K562 (cell line): ENCODE measurements around the gene TPBGL. TPM values are rescaled to one million over a fixed set of nuclear protein-coding genes. Genes with fewer than 3 reads are reported as not detected.

ENCODE experiments used
- CC2D1A ChIP-seq: fragments of 450-650 bp; IDR thresholded peaks from 2 replicates; pipeline ENCODE4 v1.6.1; 2017; ENCODE audit warnings: mild to moderate bottlenecking
- CCNT2 ChIP-seq: IDR thresholded peaks from 2 replicates; pipeline ENCODE4 v1.6.1; 2011; ENCODE audit warnings: borderline replicate concordance, low read depth, mild to moderate bottlenecking, moderate library complexity, mixed read lengths, low read length; ENCODE audit not compliant: insufficient read length; ENCODE audit errors: extremely low read depth
- ILF3 ChIP-seq: fragments of 450-650 bp; IDR thresholded peaks from 2 replicates; pipeline ENCODE4 v1.6.1; 2018; ENCODE audit warnings: antibody characterized with exemption, mild to moderate bottlenecking, moderate library complexity, borderline replicate concordance
- JUND ChIP-seq, 2 experiments: IDR thresholded peaks; 2 replicates in 1 of 2; 3 replicates in 1 of 2; pipeline ENCODE4 v1.6.1; 2011; ENCODE audit warnings: borderline replicate concordance in 2 of 2, low read depth in 2 of 2, low read length in 2 of 2, improper control_type of control experiment in 1 of 2, missing biosample characterization in 1 of 2, missing genetic modification characterization in 1 of 2, missing genetic modification reagents in 1 of 2
- MYBL2 ChIP-seq, 2 experiments: fragments of 450-650 bp in 1 of 2; sonication (generic) in 1 of 2; formaldehyde crosslinking in 1 of 2; IDR thresholded peaks; 2 replicates each; pipeline versions ENCODE4 v1.6.1 to v1.8.1; 2017 to 2022; ENCODE audit warnings: borderline replicate concordance in 1 of 2, inconsistent platforms in 1 of 2, low read depth in 1 of 2, mild to moderate bottlenecking in 1 of 2, missing genetic modification reagents in 1 of 2, moderate library complexity in 1 of 2
- RAD21 ChIP-seq, 2 experiments: fragments of 250-450 bp in 1 of 2; fragments of 450-650 bp in 1 of 2; sonication (Bioruptor Pico) in 1 of 2; formaldehyde crosslinking in 1 of 2; IDR thresholded peaks in 1 of 2; conservative IDR thresholded peaks in 1 of 2; 2 replicates each; pipeline versions ENCODE4 v1.4.0 to v1.8.0; 2020 to 2022; ENCODE audit warnings: mild to moderate bottlenecking in 2 of 2, moderate library complexity in 1 of 2
- RCOR1 ChIP-seq, 2 experiments: IDR thresholded peaks; 2 replicates each; pipeline ENCODE4 v1.6.1; 2012; ENCODE audit warnings: low read depth in 2 of 2, low read length in 2 of 2, borderline replicate concordance in 1 of 2, improper control_type of control experiment in 1 of 2
- RFX1 ChIP-seq: fragments of 450-650 bp; IDR thresholded peaks from 2 replicates; pipeline ENCODE4 v1.6.1; 2016; ENCODE audit warnings: mild to moderate bottlenecking, moderate library complexity
- TBP ChIP-seq: optimal IDR thresholded peaks from 2 replicates; pipeline ENCODE3; 2011; ENCODE audit warnings: low read depth, low read length, improper control_type of control experiment
- ZBTB5 ChIP-seq: fragments of 450-650 bp; IDR thresholded peaks from 2 replicates; pipeline ENCODE4 v1.6.1; 2017; ENCODE audit warnings: antibody characterized with exemption
- polyA plus RNA-seq, 8 experiments: library from polyadenylated mRNA; depleted of rRNA in 4 of 8; stranded (reverse) in 5 of 8; unstranded in 3 of 8; fragments of >200 nt; fragmentation: Nextera tagmentation in 2 of 8; fragmentation: Illumina TruSeq in 1 of 8; extraction: Ambion mirVana in 2 of 8; extraction: Trizol in 1 of 8; gene quantifications; 2 replicates each; pipeline versions ENCODE4 v1.2.1 to v1.2.3, GENCODE V29; 2011 to 2014; ENCODE audit warnings: inconsistent platforms in 1 of 8, missing spikeins in 1 of 8
- total RNA-seq, 7 experiments: library from RNA; depleted of rRNA in 6 of 7; stranded (reverse); fragments of >200 nt in 6 of 7; fragmentation: Illumina TruSeq in 2 of 7; extraction: Trizol in 2 of 7; gene quantifications; 2 replicates each; pipeline versions ENCODE4 v1.2.1 to v1.2.3, GENCODE V29; 2011 to 2021; ENCODE audit warnings: low replicate concordance in 1 of 7
- TF ChIP-seq, protein P1 (sequence below), 2 experiments: fragments of 450-650 bp; formaldehyde crosslinking in 1 of 2; IDR thresholded peaks; 2 replicates each; pipeline versions ENCODE4 v1.4.0 to v1.6.1; 2014 to 2020; ENCODE audit warnings: mild to moderate bottlenecking in 2 of 2, borderline replicate concordance in 1 of 2, low read depth in 1 of 2
- TF ChIP-seq, protein P2 (sequence below), 3 experiments: IDR thresholded peaks in 2 of 3; conservative IDR thresholded peaks in 1 of 3; 2 replicates each; pipeline ENCODE4 v1.5.1; 2011 to 2012; ENCODE audit warnings: low read length in 3 of 3, mild to moderate bottlenecking in 3 of 3, control low read depth in 2 of 3, improper control_type of control experiment in 1 of 3, inconsistent platforms in 1 of 3, low read depth in 1 of 3, mixed read lengths in 1 of 3, moderate library complexity in 1 of 3; ENCODE audit not compliant: insufficient read depth in 2 of 3

TPBGL gene
- total and polyA plus RNA-seq, 9 of the 15 experiments (the other 6 are each of a cell fraction or from before 2014, with no cell fraction given), result 0.04 to 0.11 (median 0.06) TPM; not detected in 6

GRCh38 chr11:75280227-75280701, 39.7 kb downstream of the TPBGL start (continued):
- TF ChIP-seq JUND (IDR thresholded peaks at IDR 0.05; ENCODE audit: borderline replicate concordance, low read depth, low read length) (peak; percentile 27; the same call in 1 of the 2 replicates), JUND (tag; IDR thresholded peaks at IDR 0.05; ENCODE audit: borderline replicate concordance, low read depth, low read length) (no peak), TBP (no peak), RFX1 (no peak), RAD21 (CRISPR knock-in tag; conservative IDR thresholded peaks at IDR 0.05 in 1 of 2, IDR thresholded peaks at IDR 0.05 in 1 of 2) (peak; percentile 83 to 95), MYBL2 (IDR thresholded peaks at IDR 0.05; ENCODE audit: low read depth) (no peak), MYBL2 (CRISPR knock-in tag; IDR thresholded peaks at IDR 0.05; ENCODE audit: borderline replicate concordance) (no peak), RCOR1 (IDR thresholded peaks at IDR 0.05; ENCODE audit: borderline replicate concordance in 1 of 2, low read depth in 2 of 2, low read length in 2 of 2) (0 out of 4 replicates have a peak, but pooled peaks of 1 of the 2 experiments have one; percentile 27), ILF3 (no peak), CCNT2 (no peak), ZBTB5 (no peak), CC2D1A (peak; percentile 75; the same call in 1 of the 2 replicates)
- TF ChIP-seq, protein P1, sequence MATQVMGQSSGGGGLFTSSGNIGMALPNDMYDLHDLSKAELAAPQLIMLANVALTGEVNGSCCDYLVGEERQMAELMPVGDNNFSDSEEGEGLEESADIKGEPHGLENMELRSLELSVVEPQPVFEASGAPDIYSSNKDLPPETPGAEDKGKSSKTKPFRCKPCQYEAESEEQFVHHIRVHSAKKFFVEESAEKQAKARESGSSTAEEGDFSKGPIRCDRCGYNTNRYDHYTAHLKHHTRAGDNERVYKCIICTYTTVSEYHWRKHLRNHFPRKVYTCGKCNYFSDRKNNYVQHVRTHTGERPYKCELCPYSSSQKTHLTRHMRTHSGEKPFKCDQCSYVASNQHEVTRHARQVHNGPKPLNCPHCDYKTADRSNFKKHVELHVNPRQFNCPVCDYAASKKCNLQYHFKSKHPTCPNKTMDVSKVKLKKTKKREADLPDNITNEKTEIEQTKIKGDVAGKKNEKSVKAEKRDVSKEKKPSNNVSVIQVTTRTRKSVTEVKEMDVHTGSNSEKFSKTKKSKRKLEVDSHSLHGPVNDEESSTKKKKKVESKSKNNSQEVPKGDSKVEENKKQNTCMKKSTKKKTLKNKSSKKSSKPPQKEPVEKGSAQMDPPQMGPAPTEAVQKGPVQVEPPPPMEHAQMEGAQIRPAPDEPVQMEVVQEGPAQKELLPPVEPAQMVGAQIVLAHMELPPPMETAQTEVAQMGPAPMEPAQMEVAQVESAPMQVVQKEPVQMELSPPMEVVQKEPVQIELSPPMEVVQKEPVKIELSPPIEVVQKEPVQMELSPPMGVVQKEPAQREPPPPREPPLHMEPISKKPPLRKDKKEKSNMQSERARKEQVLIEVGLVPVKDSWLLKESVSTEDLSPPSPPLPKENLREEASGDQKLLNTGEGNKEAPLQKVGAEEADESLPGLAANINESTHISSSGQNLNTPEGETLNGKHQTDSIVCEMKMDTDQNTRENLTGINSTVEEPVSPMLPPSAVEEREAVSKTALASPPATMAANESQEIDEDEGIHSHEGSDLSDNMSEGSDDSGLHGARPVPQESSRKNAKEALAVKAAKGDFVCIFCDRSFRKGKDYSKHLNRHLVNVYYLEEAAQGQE (IDR thresholded peaks at IDR 0.05; ENCODE audit: borderline replicate concordance), result peak; percentile 89
- TF ChIP-seq, protein P1 (CRISPR knock-in tag; IDR thresholded peaks at IDR 0.05; ENCODE audit: low read depth), result no peak
- TF ChIP-seq, protein P2, sequence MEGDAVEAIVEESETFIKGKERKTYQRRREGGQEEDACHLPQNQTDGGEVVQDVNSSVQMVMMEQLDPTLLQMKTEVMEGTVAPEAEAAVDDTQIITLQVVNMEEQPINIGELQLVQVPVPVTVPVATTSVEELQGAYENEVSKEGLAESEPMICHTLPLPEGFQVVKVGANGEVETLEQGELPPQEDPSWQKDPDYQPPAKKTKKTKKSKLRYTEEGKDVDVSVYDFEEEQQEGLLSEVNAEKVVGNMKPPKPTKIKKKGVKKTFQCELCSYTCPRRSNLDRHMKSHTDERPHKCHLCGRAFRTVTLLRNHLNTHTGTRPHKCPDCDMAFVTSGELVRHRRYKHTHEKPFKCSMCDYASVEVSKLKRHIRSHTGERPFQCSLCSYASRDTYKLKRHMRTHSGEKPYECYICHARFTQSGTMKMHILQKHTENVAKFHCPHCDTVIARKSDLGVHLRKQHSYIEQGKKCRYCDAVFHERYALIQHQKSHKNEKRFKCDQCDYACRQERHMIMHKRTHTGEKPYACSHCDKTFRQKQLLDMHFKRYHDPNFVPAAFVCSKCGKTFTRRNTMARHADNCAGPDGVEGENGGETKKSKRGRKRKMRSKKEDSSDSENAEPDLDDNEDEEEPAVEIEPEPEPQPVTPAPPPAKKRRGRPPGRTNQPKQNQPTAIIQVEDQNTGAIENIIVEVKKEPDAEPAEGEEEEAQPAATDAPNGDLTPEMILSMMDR (IDR thresholded peaks at IDR 0.05 in 2 of 3, conservative IDR thresholded peaks at IDR 0.05 in 1 of 3; ENCODE audit: insufficient read depth in 2 of 3, low read depth in 1 of 3, low read length in 3 of 3), result peak; percentile 88 to 94 (median 90)
